ENCODE measurements around the gene UGT1A9.

UGT1A9 gene

DNA sequence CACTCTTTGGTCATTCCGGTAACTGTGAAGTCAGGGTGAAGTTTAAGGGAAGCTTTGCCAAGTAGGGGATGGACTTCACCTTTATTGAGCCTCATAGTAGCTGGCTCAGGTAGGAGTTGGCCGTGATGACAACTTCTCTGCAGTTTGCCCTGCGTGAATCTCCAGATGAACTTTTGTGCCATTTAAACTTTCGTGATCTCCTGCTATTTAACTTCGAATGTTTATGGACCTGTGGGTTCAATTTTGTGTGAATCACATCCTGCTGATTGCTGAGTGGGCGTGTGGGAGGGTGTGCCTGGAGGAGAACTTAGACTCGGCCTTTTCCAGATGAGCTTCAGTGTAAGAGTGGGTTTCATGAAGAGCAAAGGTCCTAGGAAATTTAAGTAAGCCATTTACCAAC, 92.6 kb downstream of the UGT1A9 start:
- DNase-seq: no peak

DNA sequence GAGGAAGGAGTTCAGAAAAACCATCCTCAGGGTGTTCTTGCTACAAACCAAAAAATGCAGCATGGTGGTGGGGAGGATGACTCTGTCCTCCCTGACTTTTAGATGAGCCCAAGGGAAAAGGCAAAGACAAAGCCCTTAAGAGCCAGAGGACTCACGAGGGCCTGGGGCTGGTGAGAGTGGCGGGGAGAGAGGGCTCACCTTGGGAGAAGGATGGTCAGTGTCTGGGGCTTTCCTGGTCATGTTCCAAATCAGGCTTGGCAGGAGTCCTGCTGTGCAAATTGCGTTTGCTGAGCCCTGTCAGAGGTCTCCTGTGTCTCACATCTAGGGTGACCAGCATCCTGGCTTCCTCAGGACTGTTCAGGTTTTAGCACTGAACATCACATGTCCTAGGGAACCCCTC, 93.1 kb downstream of the UGT1A9 start:
- no peak for DNase-seq

DNA sequence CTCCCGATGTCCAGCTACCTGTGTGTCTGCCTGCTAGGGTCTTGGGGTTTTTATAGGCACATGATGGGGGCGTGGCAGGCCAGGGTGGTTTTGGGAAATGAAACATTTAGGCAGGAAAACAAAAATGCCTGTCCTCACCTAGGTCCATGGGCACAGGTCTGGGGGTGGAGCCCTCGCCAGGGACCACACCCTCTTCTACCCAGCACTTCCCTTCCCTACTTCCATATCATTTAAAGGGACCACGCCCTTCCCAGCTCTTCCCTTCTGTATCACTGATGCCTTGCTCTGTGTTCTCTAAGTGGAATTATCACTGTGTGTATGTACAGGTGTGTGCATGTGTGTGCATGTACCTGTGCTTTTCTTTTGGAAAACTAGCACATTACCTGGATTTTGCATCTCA, 94.7 kb downstream of the UGT1A9 start:
- DNase-seq: no peak

GRCh38 chr2:233768076-233768475, 96.4 kb downstream of the UGT1A9 start:
- DNase-seq: no peak

GRCh38 chr2:233769260-233769659, 97.6 kb downstream of the UGT1A9 start:
- no peak for DNase-seq

DNA sequence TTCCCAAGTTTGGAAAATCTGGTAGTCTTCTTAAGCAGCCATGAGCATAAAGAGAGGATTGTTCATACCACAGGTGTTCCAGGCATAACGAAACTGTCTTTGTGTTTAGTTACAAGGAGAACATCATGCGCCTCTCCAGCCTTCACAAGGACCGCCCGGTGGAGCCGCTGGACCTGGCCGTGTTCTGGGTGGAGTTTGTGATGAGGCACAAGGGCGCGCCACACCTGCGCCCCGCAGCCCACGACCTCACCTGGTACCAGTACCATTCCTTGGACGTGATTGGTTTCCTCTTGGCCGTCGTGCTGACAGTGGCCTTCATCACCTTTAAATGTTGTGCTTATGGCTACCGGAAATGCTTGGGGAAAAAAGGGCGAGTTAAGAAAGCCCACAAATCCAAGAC, 100.5 kb downstream of the UGT1A9 start:
- DNase-seq: no peak

DNA sequence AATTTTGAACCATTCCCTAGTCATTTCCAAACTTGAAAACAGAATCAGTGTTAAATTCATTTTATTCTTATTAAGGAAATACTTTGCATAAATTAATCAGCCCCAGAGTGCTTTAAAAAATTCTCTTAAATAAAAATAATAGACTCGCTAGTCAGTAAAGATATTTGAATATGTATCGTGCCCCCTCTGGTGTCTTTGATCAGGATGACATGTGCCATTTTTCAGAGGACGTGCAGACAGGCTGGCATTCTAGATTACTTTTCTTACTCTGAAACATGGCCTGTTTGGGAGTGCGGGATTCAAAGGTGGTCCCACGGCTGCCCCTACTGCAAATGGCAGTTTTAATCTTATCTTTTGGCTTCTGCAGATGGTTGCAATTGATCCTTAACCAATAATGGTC, 100.9 kb downstream of the UGT1A9 start:
- DNase-seq: no peak

DNA sequence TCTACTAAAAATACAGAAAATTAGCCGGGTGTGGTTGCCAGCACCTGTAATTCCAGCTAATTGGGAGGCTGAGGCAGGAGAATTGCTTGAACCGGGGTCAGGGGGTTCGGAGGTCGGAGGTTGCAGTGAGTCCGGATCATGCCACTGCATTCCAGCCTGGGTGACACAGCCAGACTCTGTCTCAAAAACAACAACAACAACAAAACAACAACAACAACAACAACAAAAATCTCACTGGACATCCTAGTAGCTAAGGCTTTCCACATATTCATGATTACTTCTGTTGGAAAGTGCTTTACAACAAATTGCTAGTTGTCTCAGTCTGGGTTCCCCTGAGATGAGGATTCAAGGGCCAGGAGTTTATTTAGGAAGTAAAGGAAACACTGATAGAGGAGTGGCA, 102.2 kb downstream of the UGT1A9 start:
- no peak for DNase-seq

GRCh38 chr2:233775414-233775813, 103.7 kb downstream of the UGT1A9 start:
- DNase-seq: no peak

DNA sequence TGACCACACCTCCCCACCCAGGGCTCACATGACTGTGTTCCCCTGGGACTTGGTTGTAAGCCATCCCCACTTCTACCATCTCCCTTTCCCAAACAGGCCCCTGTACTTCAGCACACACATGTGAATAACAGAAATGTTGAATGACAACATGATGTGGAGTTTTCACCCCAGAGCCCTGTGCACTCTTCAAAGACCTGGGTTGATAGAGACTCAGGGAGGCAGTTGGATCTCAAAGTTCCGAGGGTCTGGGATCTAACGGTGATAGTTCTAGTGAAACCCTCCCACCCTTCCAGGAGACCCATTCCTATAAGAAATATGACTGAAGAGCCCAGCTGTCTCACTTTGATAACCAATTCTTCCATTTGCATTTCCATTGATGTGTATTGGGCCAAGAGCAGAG, 106.3 kb downstream of the UGT1A9 start, which contains the start of gene MROH2A:
Gene MROH2A, plus strand, starts transcription at position 301 of the 400 bp plus-strand sequence. CDS start 1,029 bp downstream, outside the sequence.
- DNase-seq: no peak

DNA sequence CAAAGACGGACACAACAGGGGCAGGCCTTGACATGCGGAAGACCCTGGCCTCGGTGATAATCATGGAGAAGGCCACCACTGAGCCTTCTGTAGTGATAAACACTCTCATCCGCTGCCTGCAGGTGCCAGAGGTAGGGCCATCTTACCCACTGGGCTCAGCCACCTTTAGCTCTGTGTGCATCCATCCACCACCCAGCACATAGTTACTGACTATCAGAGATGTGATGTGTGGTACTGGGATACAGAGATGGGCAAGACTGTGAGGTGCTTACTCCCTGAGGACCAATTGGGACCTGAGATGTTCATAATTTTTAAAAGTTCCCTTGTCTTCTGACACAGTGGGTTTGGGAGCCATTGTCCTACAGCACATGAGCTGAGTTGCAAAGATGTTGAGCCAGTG, 108.0 kb downstream of the UGT1A9 start:
- DNase-seq: no peak

DNA sequence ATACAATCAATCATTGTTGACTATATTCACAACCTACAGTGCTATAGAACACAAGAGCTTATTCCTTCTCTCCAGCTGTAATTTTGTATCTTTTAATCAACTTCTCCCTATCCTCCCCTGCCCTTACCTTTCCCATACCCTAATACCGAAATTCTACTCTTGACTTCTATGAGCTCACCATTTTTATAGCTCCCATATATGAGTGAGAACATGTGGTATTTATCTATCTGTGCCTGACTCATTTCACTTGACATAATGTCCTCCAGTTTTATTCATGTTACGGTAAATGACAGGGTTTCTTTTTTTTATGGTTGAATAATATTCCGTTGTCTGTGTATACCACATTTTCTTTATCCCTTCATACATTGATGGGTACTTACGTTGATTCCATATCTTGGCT, 109.1 kb downstream of the UGT1A9 start:
- DNase-seq: no peak

GRCh38 chr2:233789554-233789953, 117.9 kb downstream of the UGT1A9 start:
- no peak for DNase-seq

- no peak for DNase-seq
These were observed 119.6 kb downstream of the UGT1A9 start for GRCh38 chr2:233791151-233791882.

DNA sequence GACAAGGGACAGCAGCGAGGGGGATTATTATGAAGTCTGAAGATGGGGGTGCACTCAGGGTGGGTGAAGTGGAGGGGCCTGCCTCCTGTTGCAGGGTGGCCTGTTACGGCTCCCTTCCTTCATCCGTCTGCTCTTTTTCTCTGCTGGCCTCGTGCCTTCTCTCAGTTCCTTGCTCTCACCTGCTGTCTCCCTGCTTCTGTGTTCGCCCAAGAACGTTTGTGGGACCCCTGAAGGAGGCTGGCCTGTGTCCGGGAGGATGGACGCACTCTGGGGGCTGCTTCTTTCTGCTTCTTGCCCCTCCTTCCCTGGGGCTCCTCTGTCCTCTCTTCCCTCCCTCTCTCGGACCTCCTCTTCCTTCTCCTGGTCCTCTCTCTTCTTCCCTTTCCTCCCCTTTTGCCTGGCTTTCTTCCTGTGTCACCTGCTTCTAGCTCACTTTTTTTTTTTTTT, 120.2 kb downstream of the UGT1A9 start:
- no peak for DNase-seq

GRCh38 chr2:233792720-233793119, 121.0 kb downstream of the UGT1A9 start:
- DNase-seq: no peak

DNA sequence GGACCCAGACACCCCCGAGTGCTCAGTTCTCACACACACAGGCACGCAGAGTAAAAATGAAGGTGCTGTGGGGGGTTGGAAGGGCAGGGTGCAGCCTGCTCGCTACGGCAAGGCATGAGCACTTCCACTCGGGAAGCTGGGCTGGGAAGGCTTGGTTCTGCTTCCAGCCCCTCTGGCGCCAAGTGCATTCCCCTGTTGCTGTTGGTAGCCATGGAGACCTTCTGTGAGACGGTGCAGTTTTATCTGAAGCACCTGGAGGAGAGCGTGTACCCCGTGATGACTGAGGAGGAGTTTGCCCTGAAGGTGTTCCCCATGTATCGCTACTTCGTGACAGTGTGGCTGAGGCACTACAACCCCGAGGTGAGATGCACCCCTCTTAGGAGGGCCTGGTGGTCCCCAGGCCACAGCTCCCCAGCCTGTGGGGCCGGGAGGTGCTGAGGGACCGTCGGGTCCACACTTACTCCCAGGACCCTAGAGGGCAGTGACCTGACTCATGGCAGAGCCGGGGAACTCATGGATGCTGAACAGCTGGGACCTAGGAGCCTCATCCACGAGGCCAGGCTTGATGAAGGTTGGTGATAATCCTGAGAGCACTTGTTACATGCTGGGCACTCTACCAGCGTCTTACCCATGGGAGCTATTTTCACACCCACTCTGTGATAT, 121.9 kb downstream of the UGT1A9 start:
- no peak for DNase-seq

- DNase-seq: no peak
These were observed 122.5 kb downstream of the UGT1A9 start for GRCh38 chr2:233794128-233794658.

- no peak for DNase-seq
These were observed 124.1 kb downstream of the UGT1A9 start for GRCh38 chr2:233795735-233796171.

DNA sequence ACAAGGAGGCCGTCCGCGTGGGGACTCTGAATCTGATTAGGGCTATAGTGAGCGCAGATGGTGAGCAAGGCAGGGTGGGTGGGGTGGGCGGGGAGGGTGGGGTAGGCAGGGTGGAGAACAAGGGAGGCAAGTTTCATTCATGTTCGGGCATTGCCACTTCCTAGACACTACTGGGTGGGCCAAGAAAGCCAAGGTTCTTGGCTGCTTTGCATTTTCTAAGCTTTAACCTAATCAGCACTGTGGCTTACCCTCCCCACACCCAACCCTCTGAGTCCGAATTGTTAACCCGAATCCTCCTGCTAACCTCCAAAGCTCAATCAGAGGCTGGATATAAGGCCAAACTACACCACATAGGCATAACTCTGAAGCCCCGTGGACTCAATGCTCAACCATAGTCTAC, 124.6 kb downstream of the UGT1A9 start:
- no peak for DNase-seq

GRCh38 chr2:233798335-233799086, 126.8 kb downstream of the UGT1A9 start:
- no peak for DNase-seq

- no peak for DNase-seq
These were observed 127.5 kb downstream of the UGT1A9 start for GRCh38 chr2:233799087-233799665.

GRCh38 chr2:233799716-233800115, 128.0 kb downstream of the UGT1A9 start:
- DNase-seq: no peak

All from MV-4-11 (cell line).